ENCODE data around the gene ASIC1.
A peak's percentile ranks its signal among the peaks of the same experiment; 100 is the strongest.

Gene ASIC1

GRCh38 chr12:50085615-50086072 lies 28.2 kb downstream of the ASIC1 start:
- no peak for DNase-seq

DNA sequence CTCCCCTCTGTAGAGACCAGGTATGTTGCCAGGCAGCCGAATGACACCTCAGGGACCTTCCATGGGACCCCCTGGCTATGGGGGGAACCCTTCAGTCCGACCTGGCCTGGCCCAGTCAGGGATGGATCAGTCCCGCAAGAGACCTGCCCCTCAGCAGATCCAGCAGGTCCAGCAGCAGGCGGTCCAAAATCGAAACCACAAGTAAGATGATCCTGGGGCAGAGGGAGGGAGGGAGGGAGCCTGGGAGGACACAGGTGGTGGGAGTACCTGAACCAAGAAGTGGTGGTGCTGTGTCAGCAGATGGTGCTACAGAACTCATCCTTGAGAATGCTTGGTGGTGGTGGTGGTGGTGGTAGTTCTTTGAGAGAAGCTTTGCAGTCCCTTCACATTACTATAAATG lies 28.8 kb downstream of the ASIC1 start:
- no peak for DNase-seq

- no peak for DNase-seq
These were observed 29.8 kb downstream of the ASIC1 start for GRCh38 chr12:50087151-50087550.

- no peak for DNase-seq
These were observed 30.6 kb downstream of the ASIC1 start for GRCh38 chr12:50087995-50088394.

GRCh38 chr12:50088577-50089335 lies 31.4 kb downstream of the ASIC1 start:
- peak; percentile 40 for DNase-seq

- DNase-seq, result no peak
These were observed 32.3 kb downstream of the ASIC1 start for GRCh38 chr12:50089730-50090129.

- DNase-seq, result no peak
These were observed 33.0 kb downstream of the ASIC1 start for GRCh38 chr12:50090391-50090790.

GRCh38 chr12:50097952-50098351 lies 40.6 kb downstream of the ASIC1 start:
- DNase-seq, result no peak

- DNase-seq, result no peak
These were observed 42.1 kb downstream of the ASIC1 start for GRCh38 chr12:50099302-50100008.

- DNase-seq, result no peak
These were observed 43.2 kb downstream of the ASIC1 start for GRCh38 chr12:50100561-50100960.

GRCh38 chr12:50101663-50102062 lies 44.3 kb downstream of the ASIC1 start:
- DNase-seq, result no peak

DNA sequence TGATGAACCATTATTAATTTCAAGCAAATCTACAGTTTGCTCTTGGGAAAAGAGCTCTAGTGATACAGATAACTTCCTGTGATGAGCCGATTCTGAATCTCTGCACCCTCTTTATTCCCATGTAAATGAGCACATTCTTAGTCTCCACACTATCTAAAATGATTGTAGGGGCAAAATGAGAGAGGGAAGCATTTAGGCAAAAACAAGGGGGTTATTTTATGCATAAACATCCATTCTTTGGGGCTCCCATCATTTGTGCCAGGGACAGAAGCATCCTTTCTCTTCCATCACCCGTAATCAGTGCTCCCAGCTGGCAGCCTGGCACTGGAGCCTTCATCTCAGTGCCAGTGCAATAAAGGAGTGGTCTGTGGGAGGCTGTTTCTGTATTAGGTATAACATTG lies 44.7 kb downstream of the ASIC1 start:
- DNase-seq, result no peak

- no peak for DNase-seq
These were observed 45.4 kb downstream of the ASIC1 start for GRCh38 chr12:50102646-50103309.

- no peak for DNase-seq
These were observed 46.0 kb downstream of the ASIC1 start for GRCh38 chr12:50103351-50103750.

- no peak for DNase-seq
These were observed 46.4 kb downstream of the ASIC1 start, which contains the start of gene GPD1 for GRCh38 chr12:50103767-50104321. TSS of gene GPD1 (plus strand) at chr12:50104008. CDS start at chr12:50104051, 43 bp downstream.

- DNase-seq, result no peak
These were observed 47.3 kb downstream of the ASIC1 start for GRCh38 chr12:50104417-50105366.

DNA sequence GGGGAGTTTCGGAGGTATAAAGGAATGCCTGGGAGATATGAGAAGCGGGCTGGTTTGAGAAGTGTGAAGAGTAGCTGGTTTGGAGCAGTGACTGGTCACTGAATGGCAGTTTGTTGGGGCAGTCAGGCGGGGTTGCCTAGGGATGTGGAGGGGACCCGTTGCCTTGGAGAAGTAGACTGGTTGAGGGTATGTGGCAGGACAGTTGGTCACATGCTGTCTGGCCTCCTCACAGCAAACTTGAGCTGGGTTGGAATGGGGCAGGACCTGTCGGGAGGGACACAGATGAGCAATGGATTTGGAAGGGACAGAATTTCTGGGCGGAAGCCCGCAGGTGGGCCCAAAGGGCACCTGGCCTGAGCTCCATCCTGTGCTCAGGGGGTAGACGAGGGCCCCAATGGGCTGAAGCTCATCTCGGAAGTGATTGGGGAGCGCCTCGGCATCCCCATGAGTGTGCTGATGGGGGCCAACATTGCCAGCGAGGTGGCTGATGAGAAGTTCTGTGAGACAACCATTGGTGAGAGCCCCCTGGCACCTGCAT lies 48.6 kb downstream of the ASIC1 start:
- DNase-seq, result no peak

DNA sequence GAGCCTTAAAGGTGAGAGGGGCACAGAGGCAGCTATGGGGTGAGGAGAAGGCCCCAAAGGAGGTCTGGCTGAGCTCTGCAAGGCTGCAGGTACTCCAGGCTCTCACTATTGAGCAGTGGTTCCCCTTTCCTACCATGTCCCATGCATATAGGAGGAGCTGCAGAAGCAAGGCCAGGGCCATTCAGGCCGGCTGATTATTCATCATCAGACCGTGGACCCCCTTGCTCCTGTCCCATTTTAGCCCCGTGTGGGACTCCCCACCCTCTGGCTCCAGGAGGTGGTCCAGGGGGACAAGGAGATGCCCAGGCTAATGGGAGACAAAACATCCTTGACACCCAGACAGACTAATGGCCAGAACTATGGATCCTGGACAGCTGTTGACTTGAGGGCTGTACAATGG lies 49.5 kb downstream of the ASIC1 start:
- no peak for DNase-seq

DNA sequence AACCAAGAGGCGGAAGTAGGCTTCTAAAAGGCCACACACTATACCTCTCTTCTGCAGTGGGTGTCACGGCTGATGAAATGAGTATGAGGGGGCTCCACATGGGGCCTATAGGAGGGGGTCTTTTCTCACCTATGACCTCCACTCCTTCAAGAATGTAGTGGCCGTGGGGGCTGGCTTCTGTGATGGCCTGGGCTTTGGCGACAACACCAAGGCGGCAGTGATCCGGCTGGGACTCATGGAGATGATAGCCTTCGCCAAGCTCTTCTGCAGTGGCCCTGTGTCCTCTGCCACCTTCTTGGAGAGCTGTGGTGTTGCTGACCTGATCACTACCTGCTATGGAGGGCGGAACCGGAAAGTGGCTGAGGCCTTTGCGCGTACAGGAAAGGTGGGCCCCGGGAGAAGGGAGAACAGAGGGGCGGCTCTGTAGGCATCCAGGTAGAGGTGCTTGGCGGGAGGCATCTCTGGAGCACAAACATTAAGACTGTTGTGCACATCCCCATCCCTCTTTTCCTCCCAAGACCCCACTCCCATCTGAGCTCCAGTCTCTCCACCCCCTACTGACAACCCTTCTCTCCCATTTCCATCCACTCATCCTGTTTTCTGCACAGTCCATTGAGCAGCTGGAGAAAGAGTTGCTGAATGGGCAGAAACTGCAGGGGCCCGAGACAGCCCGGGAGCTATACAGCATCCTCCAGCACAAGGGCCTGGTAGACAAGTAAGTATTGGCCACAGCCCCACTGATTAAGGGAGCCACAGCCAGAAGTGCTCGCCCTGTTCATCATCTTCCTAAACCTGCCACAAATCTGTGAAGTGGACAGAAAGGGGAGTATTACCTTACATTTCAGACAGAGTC lies 50.2 kb downstream of the ASIC1 start:
- DNase-seq, result no peak

DNA sequence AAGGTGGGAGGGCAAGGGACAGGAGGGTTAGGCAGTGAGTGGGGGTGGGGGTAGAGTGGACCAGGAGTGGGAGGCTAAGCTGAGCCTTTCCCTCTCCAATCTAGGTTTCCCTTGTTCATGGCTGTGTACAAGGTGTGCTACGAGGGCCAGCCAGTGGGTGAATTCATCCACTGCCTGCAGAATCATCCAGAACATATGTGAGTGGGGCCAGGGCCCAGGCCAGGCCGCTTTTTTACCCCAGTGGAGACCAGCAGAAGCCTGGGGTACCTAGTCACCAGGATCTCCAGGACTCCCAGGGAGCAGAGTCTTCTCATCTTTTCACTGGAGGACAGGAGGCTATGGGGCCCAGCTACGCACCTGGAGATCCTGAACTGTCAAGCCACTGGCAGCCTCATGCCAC lies 51.9 kb downstream of the ASIC1 start:
- DNase-seq, result no peak

All from CD4-positive, alpha-beta T cell treated with Interferon gamma for 1 hour (primary cell).